Tibial nerve (tissue), 4 donors: ENCODE measurements around the gene RAD54L2. TPM values are rescaled to one million over a fixed set of nuclear protein-coding genes. Genes with fewer than 3 reads are reported as not detected.

ENCODE experiments used
- DNase-seq, 2 donors: peaks; one replicate each; pipeline ENCODE4 v3.0.0-alpha.2; 2019; ENCODE audit warnings: low spot score in 2 of 2
- H3K27ac ChIP-seq, 4 donors: fragments of 200-600 bp; sonication (generic) in 3 of 4; one replicate each; pipeline ENCODE4 v1.5.1; 2017 to 2019; ENCODE audit warnings: mild to moderate bottlenecking in 1 of 4
- H3K27me3 ChIP-seq, 2 donors: fragments of 200-600 bp; sonication (generic) in 1 of 2; one replicate each; pipeline versions ENCODE4 v1.5.1 to v1.6.0; 2017 to 2019
- H3K36me3 ChIP-seq, 3 donors: fragments of 200-600 bp; sonication (generic); one replicate each; pipeline ENCODE4 v1.5.1; 2018 to 2019
- H3K4me1 ChIP-seq, 4 donors: fragments of 200-600 bp; sonication (generic) in 3 of 4; one replicate each; pipeline ENCODE4 v1.5.1; 2017 to 2019
- H3K4me3 ChIP-seq, 4 donors: fragments of 200-600 bp; sonication (generic) in 3 of 4; one replicate each; pipeline ENCODE4 v1.5.1; 2017 to 2019; ENCODE audit warnings: mild to moderate bottlenecking in 1 of 4, moderate library complexity in 1 of 4
- H3K9me3 ChIP-seq, 4 donors: fragments of 200-600 bp; sonication (generic) in 3 of 4; one replicate each; pipeline ENCODE4 v1.5.1; 2017 to 2019
- EP300 ChIP-seq, 2 donors: sonication (generic); formaldehyde crosslinking; IDR thresholded peaks; one replicate each; pipeline ENCODE4 v1.6.1; 2017; ENCODE audit warnings: antibody characterized with exemption in 2 of 2, mild to moderate bottlenecking in 1 of 2
- POLR2A ChIP-seq, 2 donors: fragments of 450-650 bp; IDR thresholded peaks; one replicate each; pipeline ENCODE4 v1.6.1; 2017; ENCODE audit warnings: antibody characterized with exemption in 2 of 2, mild to moderate bottlenecking in 2 of 2, moderate library complexity in 2 of 2
- WGBS, 2 donors: methylation state at CpG; one replicate each; pipeline ENCODE4 v1.1.5; 2018; 5-methylcytosine and 5-hydroxymethylcytosine counted together
- total RNA-seq, 4 donors: library from RNA; depleted of rRNA; stranded (reverse); fragments of >200 nt; gene quantifications; one replicate each; pipeline ENCODE4 v1.1.0, GENCODE V29; 2016
- TF ChIP-seq, protein P1 (sequence below), 5 experiments: fragments of 200-600 bp in 3 of 5; fragments of 450-650 bp in 2 of 5; sonication (generic) in 3 of 5; IDR thresholded peaks; one replicate each; pipeline ENCODE4 v1.5.1; 2016 to 2019; ENCODE audit warnings: antibody characterized with exemption in 5 of 5, mild to moderate bottlenecking in 3 of 5, moderate library complexity in 2 of 5

The RAD54L2 gene
- total RNA-seq, 4 donors from 2014 or later: 21.0 to 35.8 (median 28.5) TPM

DNA sequence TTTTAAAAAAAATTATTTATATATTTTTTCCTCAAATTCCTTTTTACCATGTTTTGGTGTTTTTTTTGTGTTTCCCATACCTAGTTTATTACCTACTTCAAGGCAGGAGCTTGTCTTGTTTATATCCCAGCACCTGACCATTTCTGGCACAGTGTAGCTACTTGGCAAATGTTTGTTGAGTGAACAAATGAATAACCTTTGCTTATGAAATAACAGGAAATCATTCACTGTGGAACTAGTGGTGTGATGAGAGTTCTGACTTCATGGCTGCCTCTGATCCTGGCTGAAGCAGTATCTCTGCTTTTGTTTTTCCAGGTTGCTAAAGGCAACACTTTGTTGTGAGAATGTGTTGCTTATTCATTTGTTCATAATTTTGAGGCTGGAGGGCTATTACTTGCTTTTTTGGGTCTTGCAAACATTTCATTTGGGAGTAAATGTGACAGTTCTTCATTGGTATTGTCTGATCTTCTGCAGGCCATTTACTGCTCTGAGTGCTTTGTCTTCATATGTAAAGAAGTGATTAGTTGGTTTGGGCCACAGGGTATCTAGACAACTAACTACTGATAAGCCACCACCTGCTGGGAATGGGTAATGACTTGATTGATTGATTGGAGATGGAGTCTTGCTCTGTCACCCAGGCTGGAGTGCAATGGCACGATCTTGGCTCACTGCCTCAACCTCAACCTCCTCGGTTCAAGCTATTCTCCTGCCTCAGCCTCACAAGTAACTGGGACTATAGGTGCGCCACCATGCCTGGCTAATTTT, 5.7 kb downstream of the RAD54L2 start:
- H3K27ac ChIP-seq: no peak overlapping the region
- no peak for TF ChIP-seq EP300 (IDR thresholded peaks at IDR 0.05)
- peaks cover 0 to 59% (median 0%) of the 10 kb centered on the region in 3 donors for H3K36me3 ChIP-seq
- DNase-seq: no peak
- peaks cover 0 to 25% (median 4%) of the 10 kb centered on the region in 4 donors for H3K4me1 ChIP-seq
- no peaks in the 10 kb centered on the region for H3K9me3 ChIP-seq
- WGBS, 2 donors: 83 to 89% methylated on average over 3 of the region's 3 CpGs
- H3K4me3 ChIP-seq: no peak overlapping the region
- no peaks in the 10 kb centered on the region for H3K27me3 ChIP-seq

DNA sequence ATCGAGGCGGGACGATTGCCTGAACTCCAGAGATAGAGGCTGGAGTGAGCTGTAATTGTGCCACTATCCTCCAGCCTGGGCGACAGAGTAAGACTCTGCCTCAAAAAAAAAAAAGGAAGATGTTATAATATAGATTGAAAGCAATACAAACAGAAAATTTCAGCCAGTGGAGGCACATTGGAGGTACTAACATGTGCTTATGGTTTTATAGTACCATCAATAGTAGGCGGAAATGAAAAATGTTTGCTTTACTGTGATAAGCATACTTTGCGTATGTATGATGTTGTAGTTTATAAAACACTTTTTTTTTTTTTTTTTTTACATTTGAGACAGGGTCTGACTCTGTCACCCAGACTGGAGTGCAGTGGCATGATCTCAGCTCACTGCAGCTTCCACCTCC, 8.8 kb downstream of the RAD54L2 start:
- H3K4me1 ChIP-seq: peaks cover 0 to 4% (median 0%) of the 10 kb centered on the region in 4 donors
- no peak overlapping the region for H3K4me3 ChIP-seq
- WGBS, 2 donors: 90 to 93% methylated on average over 6 of the region's 6 CpGs
- peaks cover 0 to 88% (median 0%) of the 10 kb centered on the region in 3 donors for H3K36me3 ChIP-seq
- no peaks in the 10 kb centered on the region for H3K9me3 ChIP-seq
- H3K27me3 ChIP-seq: no peaks in the 10 kb centered on the region
- DNase-seq: no peak
- H3K27ac ChIP-seq: no peak overlapping the region
- no peak for TF ChIP-seq POLR2A (IDR thresholded peaks at IDR 0.05)
- no peak for TF ChIP-seq EP300 (IDR thresholded peaks at IDR 0.05)
- TF ChIP-seq, protein P1, sequence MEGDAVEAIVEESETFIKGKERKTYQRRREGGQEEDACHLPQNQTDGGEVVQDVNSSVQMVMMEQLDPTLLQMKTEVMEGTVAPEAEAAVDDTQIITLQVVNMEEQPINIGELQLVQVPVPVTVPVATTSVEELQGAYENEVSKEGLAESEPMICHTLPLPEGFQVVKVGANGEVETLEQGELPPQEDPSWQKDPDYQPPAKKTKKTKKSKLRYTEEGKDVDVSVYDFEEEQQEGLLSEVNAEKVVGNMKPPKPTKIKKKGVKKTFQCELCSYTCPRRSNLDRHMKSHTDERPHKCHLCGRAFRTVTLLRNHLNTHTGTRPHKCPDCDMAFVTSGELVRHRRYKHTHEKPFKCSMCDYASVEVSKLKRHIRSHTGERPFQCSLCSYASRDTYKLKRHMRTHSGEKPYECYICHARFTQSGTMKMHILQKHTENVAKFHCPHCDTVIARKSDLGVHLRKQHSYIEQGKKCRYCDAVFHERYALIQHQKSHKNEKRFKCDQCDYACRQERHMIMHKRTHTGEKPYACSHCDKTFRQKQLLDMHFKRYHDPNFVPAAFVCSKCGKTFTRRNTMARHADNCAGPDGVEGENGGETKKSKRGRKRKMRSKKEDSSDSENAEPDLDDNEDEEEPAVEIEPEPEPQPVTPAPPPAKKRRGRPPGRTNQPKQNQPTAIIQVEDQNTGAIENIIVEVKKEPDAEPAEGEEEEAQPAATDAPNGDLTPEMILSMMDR (IDR thresholded peaks at IDR 0.05): no peak

DNA sequence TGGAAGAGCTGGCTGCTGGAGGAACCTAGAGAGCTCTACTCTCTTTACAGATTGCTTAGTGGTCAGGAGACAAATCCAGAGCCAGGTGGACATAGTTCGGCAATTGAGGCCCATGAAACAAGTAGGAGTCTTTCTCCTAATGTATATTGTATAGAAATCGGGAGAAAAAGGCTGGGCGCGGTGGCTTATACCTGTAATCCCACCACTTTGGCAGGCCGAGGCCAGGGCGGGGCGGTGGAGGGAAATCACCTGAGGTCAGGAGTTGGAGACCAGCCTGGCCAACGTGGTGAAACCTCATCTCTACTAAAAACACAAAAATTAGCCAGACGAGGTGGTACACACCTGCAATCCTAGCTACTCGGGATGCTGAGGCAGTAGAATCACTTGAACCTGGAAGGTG, 10.8 kb downstream of the RAD54L2 start:
- peaks cover 0 to 4% (median 0%) of the 10 kb centered on the region in 4 donors for H3K4me1 ChIP-seq
- TF ChIP-seq EP300 (IDR thresholded peaks at IDR 0.05) (no peak), POLR2A (IDR thresholded peaks at IDR 0.05) (no peak)
- TF ChIP-seq, protein P1 (IDR thresholded peaks at IDR 0.05): no peak
- no peak for DNase-seq
- no peak overlapping the region for H3K4me3 ChIP-seq
- H3K36me3 ChIP-seq: peaks cover 0 to 88% (median 0%) of the 10 kb centered on the region in 3 donors
- no peaks in the 10 kb centered on the region for H3K9me3 ChIP-seq
- 93 to 95% methylated on average over 10 of the region's 10 CpGs for WGBS, 2 donors
- H3K27me3 ChIP-seq: no peaks in the 10 kb centered on the region
- no peak overlapping the region for H3K27ac ChIP-seq

DNA sequence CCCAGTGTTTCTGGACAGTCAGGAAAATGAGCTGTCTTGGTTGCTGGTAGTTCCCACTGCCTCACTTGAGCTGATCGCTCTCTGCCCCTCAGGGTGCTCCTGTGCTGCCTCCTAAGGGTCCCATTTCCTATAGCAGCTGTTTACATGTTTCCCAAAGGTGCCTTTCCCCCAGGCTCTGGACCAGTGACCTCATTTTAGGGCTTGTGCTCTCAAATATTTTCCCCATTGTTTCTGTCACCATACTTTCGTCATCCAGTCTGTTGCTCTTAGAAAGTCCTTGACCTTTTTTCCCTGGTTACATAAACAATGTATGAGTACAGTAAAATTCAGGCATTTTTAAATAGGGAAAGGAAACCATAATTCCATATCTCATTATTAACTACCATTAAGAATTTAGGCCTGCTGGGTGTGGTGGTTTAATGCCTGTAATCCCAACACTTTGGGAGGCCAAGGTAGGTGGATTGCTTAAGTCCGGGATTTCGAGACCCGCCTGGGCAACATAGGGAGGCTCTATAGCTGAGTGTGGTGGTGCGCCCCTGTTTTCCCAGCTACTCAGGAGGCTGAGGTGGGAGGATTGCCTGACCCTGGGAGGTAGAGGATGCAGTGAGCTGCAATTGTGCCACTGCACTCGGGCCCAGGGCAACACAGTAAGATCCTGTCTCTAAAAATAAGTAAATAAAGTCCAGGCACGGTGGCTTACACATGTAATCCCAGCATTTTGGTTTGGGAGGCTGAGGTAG, 11.7 kb downstream of the RAD54L2 start:
- WGBS, 2 donors: 87 to 90% methylated on average over 8 of the region's 8 CpGs
- H3K9me3 ChIP-seq: no peaks in the 10 kb centered on the region
- peaks cover 0 to 88% (median 0%) of the 10 kb centered on the region in 3 donors for H3K36me3 ChIP-seq
- H3K27ac ChIP-seq: no peak overlapping the region
- no peak for DNase-seq
- H3K4me1 ChIP-seq: no peaks in the 10 kb centered on the region
- no peak overlapping the region for H3K4me3 ChIP-seq
- H3K27me3 ChIP-seq: no peaks in the 10 kb centered on the region
- TF ChIP-seq, protein P1 (IDR thresholded peaks at IDR 0.05): no peak
- TF ChIP-seq EP300 (IDR thresholded peaks at IDR 0.05) (no peak), POLR2A (IDR thresholded peaks at IDR 0.05) (no peak)

DNA sequence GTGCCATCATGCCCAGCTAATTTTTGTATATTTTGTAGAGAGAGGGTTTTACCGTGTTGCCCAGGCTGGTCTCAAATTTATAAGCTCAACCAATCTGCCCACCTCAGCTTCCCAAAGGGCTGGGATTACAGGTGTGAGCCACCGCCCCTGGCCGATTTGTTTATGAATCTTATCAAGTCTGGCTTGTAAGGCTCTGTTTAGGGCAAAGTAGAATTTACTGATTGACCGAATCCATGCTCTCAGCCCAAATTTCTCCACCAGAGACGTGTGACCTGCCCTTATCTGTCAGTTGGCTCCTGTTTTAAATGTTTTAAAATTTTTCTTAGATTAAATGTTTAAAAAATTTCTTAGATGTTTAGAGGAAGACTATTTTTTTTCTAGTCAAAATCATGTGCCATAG, 19.5 kb downstream of the RAD54L2 start:
- H3K4me1 ChIP-seq: peaks cover 0 to 7% (median 0%) of the 10 kb centered on the region in 4 donors
- WGBS, 2 donors: 93 to 94% methylated on average over 5 of the region's 5 CpGs
- no peak overlapping the region for H3K4me3 ChIP-seq
- no peak overlapping the region for H3K27ac ChIP-seq
- TF ChIP-seq EP300 (IDR thresholded peaks at IDR 0.05) (no peak), POLR2A (IDR thresholded peaks at IDR 0.05) (no peak)
- TF ChIP-seq, protein P1 (IDR thresholded peaks at IDR 0.05): no peak
- DNase-seq: no peak
- peaks cover 0 to 47% (median 0%) of the 10 kb centered on the region in 3 donors for H3K36me3 ChIP-seq
- H3K9me3 ChIP-seq: no peaks in the 10 kb centered on the region
- no peaks in the 10 kb centered on the region for H3K27me3 ChIP-seq
